GM12801 (cell line): ENCODE results near the gene KIF26B.

Experiments used
- TF ChIP-seq, protein P1 (sequence below): IDR thresholded peaks from one replicate; pipeline ENCODE4 v1.5.1; 2011; ENCODE audit warnings: control low read depth; ENCODE audit not compliant: insufficient read length; ENCODE audit errors: extremely low read depth

Gene KIF26B

DNA sequence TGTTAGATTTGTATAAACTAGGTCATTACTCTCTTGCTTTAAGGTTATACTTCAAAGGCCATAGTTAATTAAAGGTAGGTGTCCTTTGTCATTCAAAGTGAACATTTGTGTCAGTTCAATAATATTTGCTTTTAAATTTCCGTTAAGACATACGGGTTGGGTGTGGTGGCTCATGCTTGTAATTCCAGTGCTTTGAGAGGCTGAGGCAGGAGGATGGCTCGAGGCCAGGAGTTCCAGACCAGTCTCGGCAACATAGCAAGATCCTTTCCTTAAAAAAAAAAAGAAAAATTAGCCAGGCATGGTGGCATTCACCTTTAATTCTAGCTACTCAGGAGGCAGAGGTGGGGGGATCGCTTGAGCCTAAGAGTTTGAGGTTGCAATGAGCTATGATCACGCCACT lies 80.4 kb downstream of the KIF26B start:
- TF ChIP-seq, protein P1, sequence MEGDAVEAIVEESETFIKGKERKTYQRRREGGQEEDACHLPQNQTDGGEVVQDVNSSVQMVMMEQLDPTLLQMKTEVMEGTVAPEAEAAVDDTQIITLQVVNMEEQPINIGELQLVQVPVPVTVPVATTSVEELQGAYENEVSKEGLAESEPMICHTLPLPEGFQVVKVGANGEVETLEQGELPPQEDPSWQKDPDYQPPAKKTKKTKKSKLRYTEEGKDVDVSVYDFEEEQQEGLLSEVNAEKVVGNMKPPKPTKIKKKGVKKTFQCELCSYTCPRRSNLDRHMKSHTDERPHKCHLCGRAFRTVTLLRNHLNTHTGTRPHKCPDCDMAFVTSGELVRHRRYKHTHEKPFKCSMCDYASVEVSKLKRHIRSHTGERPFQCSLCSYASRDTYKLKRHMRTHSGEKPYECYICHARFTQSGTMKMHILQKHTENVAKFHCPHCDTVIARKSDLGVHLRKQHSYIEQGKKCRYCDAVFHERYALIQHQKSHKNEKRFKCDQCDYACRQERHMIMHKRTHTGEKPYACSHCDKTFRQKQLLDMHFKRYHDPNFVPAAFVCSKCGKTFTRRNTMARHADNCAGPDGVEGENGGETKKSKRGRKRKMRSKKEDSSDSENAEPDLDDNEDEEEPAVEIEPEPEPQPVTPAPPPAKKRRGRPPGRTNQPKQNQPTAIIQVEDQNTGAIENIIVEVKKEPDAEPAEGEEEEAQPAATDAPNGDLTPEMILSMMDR = no peak

DNA sequence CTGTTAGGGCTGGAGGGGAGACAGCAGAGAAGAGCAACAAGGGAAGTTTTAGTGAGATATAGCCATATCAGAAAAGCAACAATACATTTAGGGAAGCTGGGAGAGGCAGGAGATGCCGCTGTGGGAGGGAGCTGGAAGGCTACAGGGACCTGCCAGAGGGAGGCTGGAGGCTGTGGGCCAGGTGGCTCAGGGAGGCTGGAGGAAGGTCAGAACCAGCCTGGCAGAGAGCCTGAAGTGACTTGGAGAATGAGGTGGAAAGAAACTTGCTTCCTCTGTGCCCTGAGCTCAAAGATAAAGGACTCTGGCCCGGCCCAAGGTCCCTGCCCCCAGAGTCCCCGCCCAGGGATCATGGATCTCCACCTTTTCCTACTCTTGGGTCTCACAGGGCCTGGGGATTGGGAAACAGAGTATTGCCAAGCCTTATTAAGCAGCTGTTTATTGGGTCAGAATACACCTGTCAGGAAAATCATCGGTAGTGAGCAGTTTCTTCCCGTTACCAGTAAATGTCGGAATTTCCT lies 85.9 kb downstream of the KIF26B start:
- TF ChIP-seq, protein P1 = no peak

DNA sequence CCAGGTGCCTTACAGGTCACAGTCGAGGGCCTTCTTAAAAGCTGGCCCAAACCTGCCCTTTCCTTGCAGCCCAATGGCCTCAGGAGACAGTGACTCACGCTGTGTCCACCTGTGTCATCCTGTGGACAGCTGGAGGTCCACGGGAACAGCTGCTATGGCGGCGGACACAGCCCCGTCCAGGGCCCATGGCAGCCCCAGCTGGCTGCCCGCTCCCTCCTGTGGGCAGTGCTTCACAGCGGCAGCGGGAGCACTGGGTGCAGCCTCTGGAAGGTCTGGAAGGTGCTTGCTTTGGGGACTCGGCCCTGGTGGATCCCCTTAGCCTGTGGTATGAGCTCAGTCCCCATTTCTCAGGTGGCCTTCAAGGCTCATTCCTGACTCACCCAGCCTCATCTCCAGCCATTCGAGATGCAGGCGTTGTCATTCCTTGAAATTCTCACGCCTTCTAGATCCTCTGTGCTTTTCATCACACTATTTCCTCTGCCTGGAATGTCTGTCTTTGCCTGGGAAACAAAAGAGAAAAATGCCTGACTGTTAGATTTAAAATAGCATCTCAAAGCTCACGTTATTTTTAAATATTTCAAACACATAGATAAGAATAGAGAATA lies 86.8 kb downstream of the KIF26B start:
- TF ChIP-seq, protein P1 = no peak

DNA sequence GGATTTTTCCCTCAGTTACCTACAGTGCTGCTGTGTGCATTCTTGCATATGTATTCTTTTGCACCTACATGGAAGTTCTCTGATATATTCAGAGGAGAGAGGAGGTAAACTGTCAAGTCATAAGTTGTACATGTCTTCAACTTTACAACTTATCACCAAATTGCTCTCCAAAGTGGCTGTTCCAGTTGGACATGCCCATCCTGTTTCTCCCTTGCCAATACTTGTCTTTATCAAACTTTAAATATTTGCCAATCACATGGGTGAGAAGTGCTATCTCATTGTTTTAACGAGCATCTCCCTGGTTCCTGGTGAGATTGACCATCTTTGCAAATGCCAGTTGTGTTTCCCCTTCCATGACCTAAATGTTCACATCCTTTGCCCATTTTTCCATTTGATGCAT lies 88.2 kb downstream of the KIF26B start:
- TF ChIP-seq, protein P1 = no peak

DNA sequence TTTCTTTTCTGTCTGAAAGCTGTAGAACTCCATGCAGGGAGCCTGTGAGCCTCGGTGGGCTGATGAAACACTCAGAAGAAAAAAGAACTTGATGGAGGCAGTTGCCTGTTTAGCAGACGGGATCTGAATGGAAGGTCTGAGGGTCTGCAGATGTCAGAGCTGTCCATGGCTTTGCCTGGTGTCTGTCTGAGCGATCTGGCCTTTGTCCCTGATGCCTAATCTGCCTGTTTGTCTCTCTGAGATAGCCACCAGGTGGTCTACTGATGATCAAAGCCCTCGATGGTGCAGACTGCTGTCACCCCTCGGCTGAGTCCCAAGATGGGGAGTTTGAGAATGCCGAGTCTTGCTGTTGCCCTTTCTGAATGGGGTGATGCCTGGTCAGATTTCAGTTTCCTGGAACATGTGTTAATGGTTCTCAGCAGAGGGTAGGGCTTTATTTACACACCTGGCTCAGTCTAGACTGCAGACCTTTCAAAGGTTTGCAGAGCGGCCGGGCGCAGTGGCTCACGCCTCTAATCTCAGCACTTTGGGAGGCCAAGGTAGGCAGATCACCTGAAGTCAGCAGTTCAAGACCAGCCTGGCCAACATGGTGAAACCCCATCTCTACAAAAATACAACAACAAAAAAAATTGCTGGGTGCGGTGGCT lies 90.4 kb downstream of the KIF26B start:
- TF ChIP-seq, protein P1 = no peak

- TF ChIP-seq, protein P1 = no peak
Measured at GRCh38 chr1:245246433-245246832, 91.6 kb downstream of the KIF26B start.

GRCh38 chr1:245247356-245247755 lies 92.6 kb downstream of the KIF26B start:
- TF ChIP-seq, protein P1 = no peak
